GM19397 (cell line): ENCODE data around the gene MFNG.
"Not testable (repeated sequence)": the region's sequence is repeated elsewhere in the genome, so short reads cannot be mapped to it uniquely, and the experiment has no call there.

ENCODE experiments used
- ATAC-seq: cut with Tn5 transposase; IDR thresholded peaks from one replicate; pipeline ENCODE4 v1.9.1; 2021; ENCODE audit warnings: mild to moderate bottlenecking, moderate library complexity; ENCODE audit not compliant: unreplicated experiment

Gene MFNG

GRCh38 chr22:37476389-37477329 lies 9.5 kb downstream of the MFNG start:
- no peak for ATAC-seq

DNA sequence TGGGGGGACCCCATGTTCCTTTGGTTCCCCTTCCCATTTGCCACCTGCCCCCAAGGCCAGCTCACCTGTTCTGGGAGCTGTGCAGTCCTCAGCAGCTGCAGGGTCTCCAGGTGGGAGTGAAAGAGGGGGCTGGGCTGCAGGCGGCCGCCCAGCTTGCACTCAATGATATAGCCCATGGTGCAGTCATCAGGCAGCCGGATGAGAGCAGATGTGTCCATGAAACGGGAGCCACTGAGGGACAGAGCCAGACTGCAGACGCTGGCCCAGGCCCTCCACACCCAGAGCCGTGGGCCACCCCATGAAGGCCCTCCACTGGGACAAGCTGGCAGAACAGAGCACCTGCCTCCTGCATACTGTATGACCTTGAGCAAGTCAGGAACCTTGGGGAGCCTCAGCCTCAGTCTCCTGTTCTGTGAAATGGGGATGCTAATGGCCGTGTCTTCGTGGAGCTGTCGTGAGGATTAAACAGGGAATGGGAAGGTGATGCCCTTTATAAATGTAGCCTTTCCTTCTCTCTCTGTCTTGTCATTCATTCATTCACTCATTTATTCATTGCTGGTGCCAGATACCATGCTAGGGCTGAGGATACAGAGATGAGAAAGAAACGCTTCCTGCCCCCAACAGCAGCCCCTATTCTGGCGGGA lies 11.6 kb downstream of the MFNG start:
- ATAC-seq = no peak

- no peak for ATAC-seq
Observed at GRCh38 chr22:37473437-37473946, 12.7 kb downstream of the MFNG start.

DNA sequence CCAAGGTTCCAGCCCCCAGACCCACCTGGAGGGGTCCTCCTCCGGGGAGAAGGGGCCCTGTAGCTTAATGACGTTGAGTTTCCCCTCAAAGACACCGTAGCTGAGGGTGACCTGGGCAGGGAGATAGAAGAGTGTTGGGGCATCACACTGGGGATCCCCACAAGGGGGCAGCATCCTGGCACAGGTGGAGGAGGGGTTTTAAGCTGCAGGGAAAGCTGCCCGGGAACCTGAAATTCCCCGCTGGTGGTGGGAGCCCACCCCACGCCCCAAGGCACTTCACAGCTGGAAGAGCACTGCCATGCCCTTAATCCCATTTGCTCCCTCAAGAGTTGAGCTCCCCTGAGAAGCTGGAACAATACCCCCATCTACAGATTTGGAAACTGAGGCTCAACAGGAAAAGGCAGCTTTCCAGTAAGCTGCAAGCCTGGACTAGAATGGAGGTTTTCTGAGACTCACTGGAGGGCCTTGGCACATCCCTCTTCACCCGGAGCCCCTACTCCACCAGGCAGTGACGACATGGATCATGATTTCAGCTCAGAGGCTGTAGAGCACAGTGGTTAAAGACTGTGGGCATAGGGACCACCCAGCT lies 13.7 kb downstream of the MFNG start:
- no peak for ATAC-seq

GRCh38 chr22:37471727-37472417 lies 14.3 kb downstream of the MFNG start:
- no peak for ATAC-seq

DNA sequence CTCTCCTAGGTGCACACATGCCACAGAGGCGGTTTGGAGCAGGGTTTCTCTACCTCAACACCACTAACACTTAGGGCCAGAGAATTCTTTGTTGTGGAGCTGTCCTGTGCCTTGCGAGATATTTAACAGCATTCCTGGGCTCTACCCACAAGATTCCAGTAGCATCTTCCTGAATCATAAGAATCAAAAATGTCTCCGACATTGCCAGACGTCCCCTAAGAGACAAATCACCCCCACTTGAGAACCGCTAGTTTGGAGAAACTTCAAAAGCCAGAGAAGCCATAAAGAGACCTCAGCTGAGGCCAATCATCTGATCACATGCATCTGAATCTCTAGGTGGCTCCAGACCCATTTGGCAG lies 16.1 kb downstream of the MFNG start:
- ATAC-seq = no peak

GRCh38 chr22:37469416-37470086 lies 16.6 kb downstream of the MFNG start:
- ATAC-seq = no peak

DNA sequence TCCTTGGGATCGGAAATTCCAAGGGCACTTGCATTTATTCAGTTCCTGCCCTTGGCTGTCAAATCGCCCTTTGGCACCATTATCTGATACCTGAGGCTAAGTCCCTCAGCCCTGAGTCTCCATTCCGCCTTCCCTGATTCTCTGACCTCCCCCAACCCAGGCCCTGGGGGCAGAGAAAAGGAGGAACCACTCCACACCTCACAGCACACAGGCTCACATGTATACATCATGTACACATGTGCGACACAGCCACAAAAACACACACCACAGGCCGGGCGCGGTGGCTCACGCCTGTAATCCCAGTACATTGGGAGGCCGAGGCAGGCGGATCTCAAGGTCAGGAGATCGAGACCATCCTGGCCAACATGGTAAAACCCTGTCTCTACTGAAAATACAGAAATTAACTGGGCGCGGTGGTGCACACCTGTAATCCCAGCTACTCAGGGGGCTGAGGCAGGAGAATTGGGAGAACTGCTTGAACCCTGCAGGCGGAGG lies 17.9 kb downstream of the MFNG start:
- not testable (repeated sequence) for ATAC-seq

DNA sequence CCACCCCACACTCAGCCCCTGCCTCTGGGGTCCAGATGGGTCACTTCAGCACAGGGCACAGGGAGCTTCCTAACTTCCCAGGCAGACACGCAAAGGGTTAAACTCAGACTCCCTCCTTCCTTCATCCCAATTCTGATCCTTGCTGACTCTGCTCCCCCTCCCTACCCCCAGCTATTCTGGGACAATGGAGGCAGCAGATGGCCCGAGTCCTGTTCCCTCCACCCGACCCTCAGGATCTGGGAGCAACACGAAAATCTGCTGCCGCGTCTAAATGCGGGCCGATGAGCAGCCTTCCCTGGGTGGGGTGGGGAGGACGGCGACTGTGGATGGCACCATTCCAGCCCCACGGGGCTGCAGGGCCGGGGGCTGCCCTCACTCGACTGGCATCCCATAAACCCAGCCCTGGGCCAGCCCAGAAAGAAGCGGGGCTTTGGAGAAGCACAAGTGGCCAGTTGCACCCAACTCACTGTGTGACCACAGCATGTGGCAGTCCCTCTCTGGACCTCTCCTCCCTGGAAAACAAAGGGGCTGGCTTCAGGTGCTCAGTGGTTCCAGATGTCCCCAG lies 18.7 kb downstream of the MFNG start:
- ATAC-seq = no peak

GRCh38 chr22:37464181-37464580 lies 22.0 kb downstream of the MFNG start:
- no peak for ATAC-seq

GRCh38 chr22:37462983-37463382 lies 23.2 kb downstream of the MFNG start:
- ATAC-seq = no peak

DNA sequence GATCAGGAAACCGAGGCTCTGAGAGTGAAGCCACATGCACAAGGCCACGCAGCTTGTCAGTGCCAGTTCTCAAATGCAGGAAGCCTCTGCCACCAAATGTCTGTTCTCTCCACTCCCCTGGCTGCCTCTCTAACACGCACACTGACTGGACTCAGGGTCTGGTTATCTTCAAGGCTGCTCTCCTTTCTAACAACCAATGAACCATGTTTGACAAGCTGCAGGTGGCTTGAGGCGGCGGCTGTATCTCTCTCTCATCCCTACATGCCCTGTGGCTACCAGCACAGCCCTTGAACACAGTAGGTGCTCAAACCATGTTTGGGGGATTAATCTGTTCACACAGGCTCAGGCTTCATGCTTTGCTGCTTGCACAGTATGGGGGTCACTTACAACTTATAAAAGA lies 23.7 kb downstream of the MFNG start:
- no peak for ATAC-seq

- ATAC-seq = no peak
Observed at GRCh38 chr22:37461961-37462360, 24.2 kb downstream of the MFNG start.

GRCh38 chr22:37460684-37461083 lies 25.5 kb downstream of the MFNG start:
- ATAC-seq = no peak

DNA sequence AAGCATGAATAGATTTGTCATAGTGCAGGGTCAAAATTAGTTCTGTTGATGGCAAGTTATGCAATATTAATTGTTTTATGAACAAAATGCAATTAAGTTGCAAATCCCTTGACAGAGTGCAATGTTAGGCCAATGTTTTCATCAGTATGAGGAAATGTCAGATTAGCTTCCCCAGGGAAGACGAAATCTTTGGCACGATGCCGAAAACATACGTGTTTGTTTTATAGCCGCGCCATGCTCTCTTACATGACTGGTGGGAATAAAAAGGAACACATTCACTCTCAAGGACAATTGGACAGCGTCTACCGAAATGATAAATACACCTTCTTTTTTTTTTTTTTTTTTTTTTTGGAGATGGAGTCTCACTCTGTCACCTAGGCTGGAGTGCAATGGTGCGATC lies 27.0 kb downstream of the MFNG start:
- no peak for ATAC-seq

GRCh38 chr22:37457093-37457893 lies 28.9 kb downstream of the MFNG start:
- peak; percentile 57 for ATAC-seq

DNA sequence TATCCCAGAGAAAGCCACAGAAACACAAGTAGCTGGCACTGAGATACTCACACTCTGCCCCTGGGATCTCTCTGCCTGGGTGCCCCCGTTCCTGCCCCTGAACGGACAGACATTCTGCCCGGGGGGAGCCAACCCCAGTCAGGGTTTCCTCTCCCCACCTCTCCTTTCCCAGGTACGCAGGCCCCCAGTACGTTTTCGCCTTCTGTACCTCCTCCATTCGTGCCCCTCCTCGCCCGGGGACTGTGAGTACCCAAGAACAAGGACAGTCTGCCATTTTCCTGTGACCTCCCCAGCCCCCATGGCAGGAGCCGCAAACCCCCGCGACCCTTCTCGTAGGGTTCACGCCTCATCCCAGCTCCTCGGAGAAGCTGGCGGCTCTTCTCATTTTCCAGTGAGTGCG lies 29.8 kb downstream of the MFNG start:
- no peak for ATAC-seq

- ATAC-seq = no peak
Observed at GRCh38 chr22:37455896-37456295, 30.3 kb downstream of the MFNG start.
